Activated T-cell treated with anti-CD3 and anti-CD28 coated beads, Interleukin-2, amount 50 U/mL, for 1 hour (primary cell): ENCODE results near the gene MIGA1.
"Not testable (repeated sequence)": the region's sequence is repeated elsewhere in the genome, so short reads cannot be mapped to it uniquely, and the experiment has no call there.

Experiments
- DNase-seq: peaks from one replicate; pipeline ENCODE4 v3.0.0-alpha.2; 2020

The MIGA1 gene

DNA sequence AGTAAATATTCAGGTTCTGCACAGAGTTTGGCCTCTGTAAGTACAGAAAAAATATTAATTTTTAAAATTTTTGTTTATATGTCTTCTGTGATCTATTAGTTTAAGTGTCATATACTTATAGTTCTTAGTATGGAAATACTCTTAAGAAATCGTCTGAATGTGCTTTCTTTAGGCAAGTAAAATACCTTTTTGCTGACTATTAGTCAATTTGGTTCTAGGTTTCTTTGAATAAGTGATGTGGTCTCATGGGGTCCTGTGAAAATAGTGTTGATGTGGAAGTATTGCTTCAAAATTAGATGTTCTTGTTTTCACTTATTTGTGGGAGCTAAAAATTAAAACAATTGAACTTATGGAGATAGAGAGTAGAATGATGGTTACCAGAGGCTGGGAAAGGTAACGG lies 23.9 kb downstream of the MIGA1 start:
- no peak for DNase-seq

GRCh38 chr1:77809787-77810462 lies 30.5 kb downstream of the MIGA1 start:
- DNase-seq = not testable (repeated sequence)

DNA sequence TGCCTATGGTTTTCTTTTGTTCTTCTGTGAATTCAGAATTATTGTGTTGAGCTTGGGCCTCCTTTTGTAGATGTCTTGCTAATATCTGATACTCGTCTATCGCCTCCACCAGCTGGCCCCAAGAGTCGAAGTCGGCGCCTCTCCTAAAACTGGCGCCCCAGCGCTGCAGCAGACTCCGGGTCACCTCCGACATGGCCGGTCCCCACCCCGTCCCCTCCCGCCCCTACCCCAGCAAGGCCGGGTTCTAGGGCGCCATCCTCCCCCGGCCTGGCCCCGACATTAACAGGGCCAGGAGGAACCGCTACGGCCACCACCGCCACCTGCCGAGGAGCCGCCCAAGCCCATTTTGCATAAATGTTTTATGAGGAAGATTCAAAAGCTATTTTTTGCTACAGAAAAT lies 32.1 kb downstream of the MIGA1 start:
- not testable (repeated sequence) for DNase-seq

DNA sequence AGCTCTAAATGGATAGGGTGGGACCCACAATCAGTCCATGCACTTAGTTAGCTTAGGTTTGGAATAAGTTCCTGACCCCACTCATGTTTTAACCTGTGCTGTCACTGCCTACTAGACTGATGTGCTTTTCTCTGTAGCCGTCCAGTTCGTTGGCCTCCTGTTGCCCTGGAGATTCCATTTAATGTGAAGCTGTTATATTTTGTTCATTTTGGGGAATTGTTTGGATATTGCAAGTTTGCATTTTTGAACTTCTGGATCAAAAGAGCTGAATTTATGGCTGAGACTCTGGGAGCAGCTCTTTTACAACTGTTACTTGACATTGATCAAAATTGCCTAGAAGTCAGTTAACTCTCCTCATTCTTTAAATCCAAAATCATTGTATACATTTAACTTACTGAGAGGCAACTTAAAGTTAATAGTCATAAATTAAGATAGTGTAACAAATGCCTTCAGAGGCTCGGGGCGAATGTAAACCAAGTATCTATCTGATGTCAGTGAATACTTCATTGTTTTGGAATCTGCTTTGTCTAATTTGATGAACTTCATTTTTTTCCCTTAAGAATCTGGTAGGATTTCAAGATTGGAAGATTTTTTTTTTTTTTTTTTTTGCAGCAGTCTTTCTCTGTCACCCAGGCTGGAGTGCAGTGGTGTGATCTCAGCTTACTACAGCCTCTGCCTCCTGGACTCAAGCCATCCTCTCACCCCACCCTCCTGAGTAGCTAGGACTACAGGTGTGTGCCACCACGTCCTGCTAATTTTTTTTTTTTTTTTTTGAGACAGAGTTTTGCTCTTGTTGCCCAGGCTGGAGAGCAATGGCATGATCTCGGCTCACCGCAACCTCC lies 38.1 kb downstream of the MIGA1 start:
- no peak for DNase-seq

DNA sequence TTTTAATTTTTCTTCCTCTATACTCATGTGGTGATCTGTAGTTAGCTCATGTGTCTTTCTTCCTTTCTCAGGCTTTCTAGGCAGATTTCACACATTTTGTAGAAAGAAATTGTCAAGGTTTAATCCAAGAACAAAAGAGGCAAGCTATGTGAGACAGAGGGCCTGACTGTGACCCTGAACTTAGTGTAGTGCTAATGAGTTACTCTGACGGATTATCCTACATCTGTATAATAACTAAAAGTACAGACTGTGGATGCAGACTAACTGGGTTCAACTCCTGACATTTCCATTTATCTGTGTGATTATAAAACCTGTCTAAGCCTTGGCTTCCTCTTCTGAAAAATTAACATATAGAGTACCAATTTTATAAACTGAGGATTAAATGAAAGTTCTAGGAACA lies 40.7 kb downstream of the MIGA1 start:
- DNase-seq = no peak

DNA sequence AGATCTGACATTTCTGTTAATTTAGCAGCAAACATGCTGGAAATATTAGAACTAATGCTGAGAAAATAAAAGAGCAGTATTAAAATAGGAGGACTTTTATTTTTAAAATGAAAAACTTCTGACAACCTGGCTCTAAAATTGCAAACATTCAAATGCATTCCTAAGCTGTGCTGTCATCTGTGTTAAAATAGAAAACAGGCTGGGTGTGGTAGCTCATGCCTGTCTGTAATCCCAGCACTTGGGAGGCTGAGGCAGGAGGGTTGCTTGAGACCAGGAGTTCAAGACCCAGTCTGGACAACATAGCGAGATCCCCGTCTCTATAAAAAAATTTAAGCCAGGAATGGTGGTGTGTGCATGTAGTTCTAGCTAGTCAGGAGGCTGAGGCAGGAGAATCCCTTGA lies 44.6 kb downstream of the MIGA1 start:
- no peak for DNase-seq

DNA sequence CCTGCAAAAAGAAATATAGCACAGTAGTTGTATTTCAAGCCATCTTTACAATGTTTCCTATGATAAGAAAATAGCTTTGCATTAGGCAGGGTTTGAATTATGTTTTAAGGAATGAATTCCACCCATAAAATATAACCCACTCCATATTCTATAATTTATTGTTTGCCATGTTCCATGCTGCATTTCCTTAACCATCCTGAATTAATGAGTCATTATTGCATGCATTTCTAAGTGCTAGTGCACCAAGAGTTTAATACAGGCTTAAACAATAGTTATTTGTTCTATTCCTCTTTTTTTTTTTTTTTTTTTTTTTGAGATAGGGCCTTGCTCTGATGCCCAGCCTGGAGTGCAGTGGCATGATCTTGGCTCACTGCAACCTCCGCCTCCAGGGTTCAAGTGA lies 45.2 kb downstream of the MIGA1 start:
- no peak for DNase-seq

- DNase-seq = no peak
Observed at GRCh38 chr1:77825131-77825709, 45.8 kb downstream of the MIGA1 start.

DNA sequence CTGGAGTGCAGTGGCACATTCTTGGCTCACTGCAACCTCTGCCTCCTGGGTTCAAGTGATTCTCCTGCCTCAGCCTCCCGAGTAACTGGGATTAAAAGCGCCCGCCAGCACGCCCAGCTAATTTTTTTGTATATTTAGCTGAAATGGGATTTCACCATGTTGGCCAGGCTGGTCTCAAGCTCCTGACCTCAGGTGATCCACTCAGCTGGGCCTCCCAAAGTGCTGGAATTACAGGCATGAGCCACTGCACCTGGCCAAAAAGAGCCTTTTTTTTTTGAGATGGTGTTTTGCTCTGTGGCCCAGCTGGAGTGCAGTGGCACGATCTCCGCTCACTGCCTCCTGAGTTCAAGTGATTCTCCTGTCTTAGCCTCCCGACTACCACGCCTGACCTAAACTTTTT lies 47.4 kb downstream of the MIGA1 start:
- not testable (repeated sequence) for DNase-seq

- DNase-seq = no peak
Observed at GRCh38 chr1:77828098-77828497, 48.6 kb downstream of the MIGA1 start.

DNA sequence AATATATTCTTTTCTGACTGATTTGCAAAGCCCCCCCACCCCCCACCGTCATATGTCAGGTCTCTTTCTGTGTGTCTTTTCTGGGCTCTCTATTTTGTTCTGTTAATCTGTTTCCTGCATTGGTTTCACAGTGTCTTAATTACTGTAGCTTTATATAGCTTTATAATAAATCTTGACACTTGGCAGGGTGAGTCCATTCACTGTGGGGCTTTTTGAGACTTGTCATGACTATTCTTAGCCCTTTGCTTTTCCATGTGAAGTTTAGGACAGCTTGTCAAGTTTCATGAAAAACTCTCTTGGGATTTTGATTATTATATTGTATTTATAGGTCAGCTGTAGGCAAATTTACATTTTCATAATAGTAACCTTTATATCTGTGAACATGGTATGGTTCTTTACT lies 50.4 kb downstream of the MIGA1 start:
- DNase-seq = no peak

- DNase-seq = no peak
Observed at GRCh38 chr1:77830946-77831345, 51.5 kb downstream of the MIGA1 start.

DNA sequence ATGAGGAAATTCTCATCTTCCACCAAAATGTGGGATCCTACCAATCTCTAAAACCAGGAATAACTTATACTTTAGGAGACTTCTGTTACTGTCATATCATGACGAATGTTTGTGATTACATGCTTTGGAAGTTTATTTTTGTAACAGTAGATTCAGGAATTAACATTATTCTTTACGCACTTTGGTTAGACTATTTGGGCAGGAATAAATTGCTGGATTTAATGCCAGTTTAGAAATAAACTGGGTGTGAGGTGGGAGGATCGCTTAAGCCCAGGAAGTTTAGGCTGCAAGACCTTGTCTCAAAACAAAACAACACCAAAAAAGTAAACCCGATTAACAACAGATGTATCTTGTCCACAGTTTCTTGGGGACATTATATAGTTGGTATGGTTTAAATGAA lies 52.1 kb downstream of the MIGA1 start:
- DNase-seq = no peak

DNA sequence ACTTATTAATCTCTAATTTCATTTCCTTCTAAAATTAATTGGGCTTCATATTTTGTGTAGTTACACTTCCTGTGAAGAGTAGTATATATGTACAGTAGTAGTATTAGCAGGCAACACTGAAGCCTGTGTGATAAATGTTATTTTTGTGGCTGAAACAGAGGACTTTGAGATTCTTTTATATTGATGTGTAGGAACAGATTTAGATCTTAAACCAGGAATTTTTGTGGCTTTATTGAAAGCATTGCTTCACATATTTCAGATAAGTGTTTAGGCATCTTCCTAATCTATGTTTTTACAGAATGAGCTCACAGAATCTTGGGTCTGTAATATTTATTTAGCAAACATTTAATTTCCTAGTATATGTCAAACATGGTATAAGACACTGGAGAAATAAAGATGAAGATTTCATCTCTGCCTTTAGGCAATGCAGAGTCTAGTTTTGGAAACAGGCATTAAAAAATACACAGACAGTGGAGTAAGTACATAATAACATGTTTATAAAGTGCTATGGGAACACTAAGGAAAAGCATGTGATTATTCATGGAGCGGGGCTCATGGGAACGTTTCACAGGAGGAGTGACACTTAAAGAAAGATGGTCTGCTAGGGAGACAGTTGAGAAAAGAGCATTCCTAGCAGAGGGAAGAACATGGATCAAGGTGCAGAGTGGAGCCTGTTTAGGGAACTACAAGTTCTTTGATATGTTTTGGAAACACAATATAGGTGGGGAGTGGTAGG lies 52.7 kb downstream of the MIGA1 start:
- DNase-seq = no peak

- DNase-seq = no peak
Observed at GRCh38 chr1:77832901-77833300, 53.5 kb downstream of the MIGA1 start.

- DNase-seq = no peak
Observed at GRCh38 chr1:77833521-77834100, 54.2 kb downstream of the MIGA1 start.

DNA sequence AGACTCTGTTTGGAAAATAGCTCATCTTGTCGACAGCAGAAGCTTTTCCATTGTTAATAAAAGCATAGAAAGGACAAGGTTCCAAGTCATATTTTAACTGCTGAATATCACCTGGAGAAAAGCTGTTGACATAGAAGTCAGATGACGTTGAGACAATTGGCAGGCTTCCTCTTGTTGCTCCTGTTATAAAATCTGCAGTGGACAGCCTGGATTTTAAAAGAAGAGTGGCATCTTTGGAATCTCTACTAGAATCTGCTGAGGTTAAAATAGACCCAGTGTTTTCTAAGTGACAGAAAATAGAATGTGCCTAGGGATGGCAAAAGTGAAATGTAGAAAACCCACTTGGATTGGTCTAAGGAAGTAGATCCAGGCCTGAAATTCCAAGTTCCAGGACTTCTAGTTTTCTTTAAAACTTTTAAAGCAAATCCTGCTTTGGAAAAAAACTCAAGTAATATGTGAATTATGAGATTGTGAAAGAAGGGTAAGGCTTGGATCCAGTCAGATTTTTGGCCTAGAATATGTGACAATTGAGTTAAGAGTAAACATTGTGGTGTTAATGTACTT lies 55.4 kb downstream of the MIGA1 start:
- DNase-seq = no peak

GRCh38 chr1:77841574-77841973 lies 62.1 kb downstream of the MIGA1 start:
- no peak for DNase-seq

DNA sequence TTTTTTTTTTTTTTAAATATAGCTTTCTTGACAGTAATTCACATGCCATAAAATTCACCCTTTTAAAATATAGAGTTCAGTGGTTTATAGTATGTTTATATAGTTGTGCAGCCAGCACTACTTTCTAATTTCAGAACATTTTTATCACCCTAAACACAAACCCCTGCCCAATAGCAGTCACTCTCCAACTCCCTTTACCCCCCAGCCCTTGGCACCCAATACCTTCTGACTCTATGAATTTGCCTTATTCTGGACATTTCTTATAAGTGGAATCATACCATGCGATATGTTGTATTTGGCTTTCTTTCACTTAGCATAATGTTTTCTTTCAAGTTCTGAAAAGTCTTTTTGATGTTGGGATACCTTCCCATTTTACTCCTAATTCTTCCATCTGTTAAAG lies 66.5 kb downstream of the MIGA1 start:
- DNase-seq = no peak

GRCh38 chr1:77846966-77847365 lies 67.5 kb downstream of the MIGA1 start:
- no peak for DNase-seq

DNA sequence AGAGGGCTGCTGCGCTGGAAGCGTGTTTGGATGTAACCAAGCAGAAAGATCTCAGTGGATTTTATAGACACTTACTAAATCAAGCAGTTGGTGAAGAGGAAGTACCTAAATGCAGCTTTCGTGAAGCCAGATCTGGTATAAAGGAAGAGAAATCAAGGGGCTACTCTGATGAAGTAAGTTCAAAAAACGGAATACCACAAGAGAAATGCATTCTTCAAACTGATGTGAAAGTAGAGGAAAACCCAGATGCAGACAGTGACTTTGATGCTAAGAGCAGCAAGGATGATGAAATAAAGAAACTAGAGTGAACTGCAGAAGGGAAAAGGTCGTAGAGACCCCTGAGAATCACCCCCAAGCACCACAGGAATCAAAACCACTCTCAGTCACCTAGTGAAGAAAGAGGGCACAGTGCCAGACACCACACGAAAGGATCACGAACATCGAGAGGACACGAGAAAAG lies 68.2 kb downstream of the MIGA1 start:
- DNase-seq = no peak

DNA sequence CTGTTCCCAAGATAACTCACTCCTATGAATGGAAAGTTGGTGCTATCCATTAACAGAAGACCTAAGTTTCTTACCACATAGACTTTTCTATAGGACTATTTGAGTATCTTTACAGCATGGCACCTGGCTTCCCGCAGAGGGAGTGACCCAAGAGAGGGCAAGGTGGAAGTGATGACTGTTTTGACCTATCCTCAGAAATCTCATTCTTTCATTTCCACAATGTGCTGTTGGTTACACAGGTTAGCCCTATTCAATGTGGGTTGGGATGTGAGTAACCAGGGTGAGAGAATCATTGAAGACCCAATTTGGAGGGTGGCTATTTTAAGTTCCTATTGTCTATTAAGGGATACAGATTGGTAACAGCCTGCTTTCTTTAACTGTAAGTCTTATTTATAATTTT lies 70.6 kb downstream of the MIGA1 start:
- DNase-seq = no peak

DNA sequence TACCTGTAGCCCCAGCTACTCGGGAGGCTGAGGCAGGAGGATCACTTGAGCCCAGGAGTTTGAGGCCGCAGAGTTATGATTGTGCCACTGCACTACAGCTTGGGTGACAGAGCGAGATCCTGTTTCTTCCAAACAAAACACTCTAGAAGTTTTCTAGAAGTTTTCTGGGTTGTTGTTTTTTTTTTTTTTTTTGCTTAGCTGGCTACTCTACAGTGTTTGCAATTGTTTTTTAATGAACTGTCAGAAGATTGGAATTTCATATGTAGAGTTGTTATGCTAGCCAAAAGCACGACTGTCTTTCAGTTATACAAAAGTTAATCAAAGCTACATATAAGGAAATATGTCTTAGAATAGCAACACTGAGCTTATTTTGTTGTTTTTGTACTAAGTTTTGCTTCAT lies 78.1 kb downstream of the MIGA1 start:
- DNase-seq = no peak
